HepG2 (cell line): Measurements from ENCODE around the gene LARP1. TPM values are rescaled to one million over a fixed set of nuclear protein-coding genes. Genes with fewer than 3 reads are reported as not detected.
A peak's percentile ranks its signal among the peaks of the same experiment; 100 is the strongest.

Experiments used
- CBX1 ChIP-seq: IDR thresholded peaks from one replicate; pipeline ENCODE4 v1.6.1; 2016; ENCODE audit warnings: antibody characterized with exemption, low read depth
- FOSL2 ChIP-seq: sonication (generic); formaldehyde crosslinking; IDR thresholded peaks from 2 replicates; pipeline ENCODE4 v1.4.0; 2020; ENCODE audit warnings: missing genetic modification reagents
- FOXO4 ChIP-seq: sonication (generic); formaldehyde crosslinking; conservative IDR thresholded peaks from 2 replicates; pipeline ENCODE4 v1.8.1; 2023; ENCODE audit warnings: missing genetic modification reagents
- GPBP1L1 ChIP-seq: sonication (generic); formaldehyde crosslinking; IDR thresholded peaks from 2 replicates; pipeline ENCODE4 v1.5.0; 2020; ENCODE audit warnings: mild to moderate bottlenecking, missing genetic modification reagents
- MED8 ChIP-seq: sonication (generic); formaldehyde crosslinking; IDR thresholded peaks from 2 replicates; pipeline ENCODE4 v1.8.1; 2023; ENCODE audit warnings: mild to moderate bottlenecking, missing genetic modification reagents; ENCODE audit not compliant: insufficient replicate concordance
- MIER3 ChIP-seq: IDR thresholded peaks from 2 replicates; pipeline ENCODE4 v1.6.1; 2016; ENCODE audit warnings: missing compliant biosample characterization, borderline replicate concordance
- NFAT5 ChIP-seq: sonication (generic); formaldehyde crosslinking; IDR thresholded peaks from 2 replicates; pipeline ENCODE4 v1.4.0; 2020; ENCODE audit warnings: missing genetic modification reagents
- RFX1 ChIP-seq: fragments of 450-650 bp; IDR thresholded peaks from 2 replicates; pipeline ENCODE4 v1.6.1; 2017
- TARDBP ChIP-seq: sonication (generic); formaldehyde crosslinking; IDR thresholded peaks from 2 replicates; pipeline ENCODE4 v1.8.0; 2022; ENCODE audit warnings: mild to moderate bottlenecking, missing genetic modification reagents
- TCF7 ChIP-seq: sonication (generic); IDR thresholded peaks from 2 replicates; pipeline ENCODE4 v1.6.1; 2016; ENCODE audit warnings: antibody characterized with exemption, low read depth
- TEF ChIP-seq: sonication (generic); formaldehyde crosslinking; IDR thresholded peaks from 2 replicates; pipeline ENCODE4 v1.5.0; 2020; ENCODE audit warnings: missing genetic modification reagents
- THRA ChIP-seq: sonication (generic); formaldehyde crosslinking; IDR thresholded peaks from 2 replicates; pipeline ENCODE4 v1.4.0; 2020; ENCODE audit warnings: missing genetic modification reagents, borderline replicate concordance
- TRIM24 ChIP-seq: sonication (generic); formaldehyde crosslinking; IDR thresholded peaks from 2 replicates; pipeline ENCODE4 v1.8.0; 2022; ENCODE audit warnings: mild to moderate bottlenecking, missing genetic modification reagents
- WIZ ChIP-seq: sonication (generic); formaldehyde crosslinking; IDR thresholded peaks from 2 replicates; pipeline ENCODE4 v1.5.1; 2020; ENCODE audit warnings: mild to moderate bottlenecking, missing genetic modification reagents
- ZNF10 ChIP-seq: sonication (generic); formaldehyde crosslinking; IDR thresholded peaks from 2 replicates; pipeline ENCODE4 v1.4.0; 2020; ENCODE audit warnings: mild to moderate bottlenecking, low read depth, missing genetic modification reagents, borderline replicate concordance
- ZNF276 ChIP-seq: sonication (generic); formaldehyde crosslinking; IDR thresholded peaks from 2 replicates; pipeline ENCODE4 v1.4.0; 2020; ENCODE audit warnings: mild to moderate bottlenecking, low read depth, missing genetic modification reagents
- ZNF30 ChIP-seq: sonication (generic); formaldehyde crosslinking; IDR thresholded peaks from 2 replicates; pipeline ENCODE4 v1.5.0; 2020; ENCODE audit warnings: mild to moderate bottlenecking, missing genetic modification reagents
- ZNF839 ChIP-seq: sonication (generic); formaldehyde crosslinking; IDR thresholded peaks from 2 replicates; pipeline ENCODE4 v1.4.0; 2020; ENCODE audit warnings: missing genetic modification reagents, mild to moderate bottlenecking, borderline replicate concordance
- ZNF891 ChIP-seq: sonication (generic); formaldehyde crosslinking; IDR thresholded peaks from 2 replicates; pipeline ENCODE4 v1.5.0; 2020; ENCODE audit warnings: mild to moderate bottlenecking, missing genetic modification reagents
- polyA plus RNA-seq, 8 experiments: library from polyadenylated mRNA; depleted of rRNA in 3 of 8; stranded (reverse) in 7 of 8; unstranded in 1 of 8; fragments of >200 nt; fragmentation: Illumina TruSeq in 4 of 8; extraction: Trizol in 4 of 8; gene quantifications; 2 replicates each; pipeline versions ENCODE4 v1.2.1 to v1.2.3, GENCODE V29; 2011 to 2016; ENCODE audit warnings: low read depth in 4 of 8, missing spikeins in 1 of 8, mixed read lengths in 1 of 8; ENCODE audit not compliant: insufficient read depth in 1 of 8
- total RNA-seq, 5 experiments: library from RNA; depleted of rRNA; stranded (reverse); fragments of >200 nt; fragmentation: Illumina TruSeq; extraction: Trizol; gene quantifications; 2 replicates each; pipeline ENCODE4 v1.2.3, GENCODE V29; 2016; ENCODE audit warnings: low read depth in 1 of 5

Gene LARP1
- total and polyA plus RNA-seq, 2 of the 13 experiments (the other 11 are each of a cell fraction or from before 2014, with no cell fraction given): 45.2 to 61.4 TPM

- TF ChIP-seq NFAT5 (CRISPR knock-in tag) (no peak), TEF (CRISPR knock-in tag) (no peak), GPBP1L1 (CRISPR knock-in tag) (no peak), MED8 (CRISPR knock-in tag) (no peak), TCF7 (peak; percentile 65), ZNF30 (CRISPR knock-in tag) (no peak), FOXO4 (CRISPR knock-in tag) (no peak), ZNF839 (no peak), ZNF276 (CRISPR knock-in tag) (no peak), WIZ (no peak), THRA (CRISPR knock-in tag) (peak; percentile 58; the same call in 1 of the 2 replicates), ZNF10 (CRISPR knock-in tag) (no peak), TRIM24 (CRISPR knock-in tag) (no peak), CBX1 (no peak), MIER3 (0 out of 2 replicates have a peak, but pooled peaks have one; percentile 36), RFX1 (no peak), FOSL2 (peak; percentile 64), ZNF891 (CRISPR knock-in tag) (no peak), TARDBP (CRISPR knock-in tag) (peak; percentile 41; the same call in 1 of the 2 replicates)
Measured at GRCh38 chr5:154834053-154834452, 78.9 kb downstream of the LARP1 start (continued).
